HCT116 (cell line): ENCODE measurements around the gene SYCP3. TPM values are rescaled to one million over a fixed set of nuclear protein-coding genes. Genes with fewer than 3 reads are reported as not detected.

Source experiments
- ATAC-seq: fragments of 200-7000 bp; cut with Tn5 transposase; 2 replicates; pipeline ENCODE4 v1.9.1; 2020; ENCODE audit warnings: mild to moderate bottlenecking, moderate library complexity
- BruUV-seq: library from RNA; stranded (reverse); fragments of 400-500 nt; replicated peaks from 2 replicates; lab custom pipeline; 2021; lab: Mats Ljungman, UMichigan
- CTCF ChIA-PET: fragments of 300-600 bp; sonication (Branson Sonifier 250); formaldehyde crosslinking; loops from one replicate; lab custom pipeline; 2021; ENCODE audit warnings: antibody characterized with exemption; lab: Charles Lee
- POLR2A ChIA-PET: fragments of 300-600, 350-600 bp; sonication (Branson Sonifier 250); formaldehyde crosslinking; loops from one replicate; lab custom pipeline; 2021; ENCODE audit warnings: antibody characterized with exemption; lab: Charles Lee
- RAD21 ChIA-PET, 2 experiments: fragments of 300-600 bp; sonication (Branson Sonifier 250); formaldehyde crosslinking; loops; one replicate each; lab custom pipeline; 2023; ENCODE audit warnings: low total read pairs in 2 of 2; ENCODE audit not compliant: uncharacterized antibody in 2 of 2, unreplicated experiment in 2 of 2, low non-redundant PET in 1 of 2; lab: Charles Lee
- DNase-seq: peaks from one replicate; pipeline ENCODE4 v3.0.0-alpha.2; 2010; ENCODE audit warnings: low read depth, low spot score
- H2AFZ ChIP-seq: fragments of 200-600 bp; shearing (Covaris generic), sonication (generic); 2 replicates; pipeline ENCODE4 v1.6.1; 2017; ENCODE audit warnings: low read depth, mixed run types, mixed read lengths, antibody characterized with exemption, low read length; ENCODE audit not compliant: poor library complexity, severe bottlenecking
- H3K27ac ChIP-seq: 2 replicates; pipeline ENCODE4 v1.5.1; 2012; ENCODE audit warnings: low read depth, low read length
- H3K27me3 ChIP-seq: fragments of 200-600 bp; sonication (generic); 2 replicates; pipeline ENCODE4 v1.6.1; 2016; ENCODE audit warnings: mixed run types, low read length, mixed read lengths; ENCODE audit not compliant: insufficient read depth
- H3K36me3 ChIP-seq, 2 experiments: fragments of 200-500 bp in 1 of 2; fragments of 200-600 bp in 1 of 2; sonication (Bioruptor generic) in 1 of 2; sonication (generic) in 1 of 2; 2 replicates each; pipeline versions ENCODE4 v1.5.1 to v1.6.1; 2014 to 2016; ENCODE audit warnings: low read length in 2 of 2, inconsistent platforms in 1 of 2, mixed read lengths in 1 of 2, mixed run types in 1 of 2; ENCODE audit not compliant: insufficient read depth in 2 of 2, control insufficient read depth in 1 of 2
- H3K4me1 ChIP-seq, 2 experiments: fragments of 200-600 bp in 1 of 2; sonication (generic) in 1 of 2; 2 replicates each; pipeline versions ENCODE4 v1.5.1 to v1.6.1; 2012 to 2017; ENCODE audit warnings: low read length in 2 of 2, inconsistent platforms in 1 of 2, mild to moderate bottlenecking in 1 of 2, mixed read lengths in 1 of 2, mixed run types in 1 of 2, moderate library complexity in 1 of 2; ENCODE audit not compliant: insufficient read depth in 2 of 2, control insufficient read depth in 1 of 2
- H3K4me2 ChIP-seq: fragments of 200-600 bp; sonication (generic); 2 replicates; pipeline ENCODE4 v1.6.1; 2017; ENCODE audit warnings: mixed run types, low read length, mixed read lengths
- H3K4me3 ChIP-seq, 2 experiments: fragments of 200-600 bp in 1 of 2; sonication (generic) in 1 of 2; replicated peaks in 1 of 2; 2 replicates each; pipeline ENCODE4 v1.5.1; 2011 to 2016; ENCODE audit warnings: low read length in 2 of 2, control low read depth in 1 of 2, low read depth in 1 of 2, mild to moderate bottlenecking in 1 of 2, mixed read lengths in 1 of 2, mixed run types in 1 of 2
- H3K79me2 ChIP-seq: fragments of 200-600 bp; sonication (generic); 2 replicates; pipeline ENCODE4 v1.6.1; 2017; ENCODE audit warnings: mild to moderate bottlenecking, mixed run types, low read length, moderate library complexity, mixed read lengths; ENCODE audit not compliant: insufficient read depth
- H3K9ac ChIP-seq: fragments of 200-600 bp; sonication (generic); 2 replicates; pipeline ENCODE4 v1.6.1; 2016; ENCODE audit warnings: low read length, mixed read lengths
- H3K9me2 ChIP-seq: fragments of 200-600 bp; sonication (generic), shearing (Covaris generic); 2 replicates; pipeline ENCODE4 v1.6.1; 2017; ENCODE audit warnings: mixed run types, mild to moderate bottlenecking, moderate library complexity; ENCODE audit not compliant: insufficient read depth
- H3K9me3 ChIP-seq, 2 experiments: fragments of 200-500 bp in 1 of 2; fragments of 200-600 bp in 1 of 2; sonication (Bioruptor generic) in 1 of 2; sonication (generic) in 1 of 2; 2 replicates each; pipeline ENCODE4 v1.6.1; 2014 to 2017; ENCODE audit warnings: low read length in 2 of 2, mixed read lengths in 2 of 2, inconsistent platforms in 1 of 2, low read depth in 1 of 2, mild to moderate bottlenecking in 1 of 2, mixed run types in 1 of 2, moderate library complexity in 1 of 2; ENCODE audit not compliant: control insufficient read depth in 1 of 2, insufficient read depth in 1 of 2
- H4K20me1 ChIP-seq: fragments of 200-600 bp; sonication (generic), shearing (Covaris generic); 2 replicates; pipeline ENCODE4 v1.6.1; 2017; ENCODE audit warnings: mixed run types, mild to moderate bottlenecking, moderate library complexity; ENCODE audit not compliant: insufficient read depth
- CBX3 ChIP-seq: IDR thresholded peaks from 2 replicates; pipeline ENCODE4 v1.6.1; 2012; ENCODE audit warnings: low read depth
- CEBPB ChIP-seq: IDR thresholded peaks from 2 replicates; pipeline ENCODE4 v1.6.1; 2012; ENCODE audit warnings: low read depth
- ELF1 ChIP-seq: IDR thresholded peaks from 2 replicates; pipeline ENCODE4 v1.6.1; 2012; ENCODE audit warnings: low read depth, borderline replicate concordance
- EZH2 ChIP-seq: fragments of 200-600 bp; sonication (generic); IDR thresholded peaks from 2 replicates; pipeline ENCODE4 v1.6.1; 2017; ENCODE audit warnings: antibody characterized with exemption, mixed run types
- EZH2phosphoT487 ChIP-seq: fragments of 200-600 bp; IDR thresholded peaks from 2 replicates; pipeline ENCODE4 v1.6.1; 2018; ENCODE audit warnings: antibody characterized with exemption, borderline replicate concordance
- FOSL1 ChIP-seq: IDR thresholded peaks from 2 replicates; pipeline ENCODE4 v1.6.1; 2012; ENCODE audit warnings: low read depth
- JUND ChIP-seq: IDR thresholded peaks from 2 replicates; pipeline ENCODE4 v1.6.1; 2012
- POLR2A ChIP-seq: IDR thresholded peaks from 2 replicates; pipeline ENCODE4 v1.7.0; 2011; ENCODE audit warnings: borderline replicate concordance; ENCODE audit not compliant: insufficient read depth, insufficient read length; ENCODE audit errors: extremely low read depth
- POLR2AphosphoS5 ChIP-seq: IDR thresholded peaks from 2 replicates; pipeline ENCODE4 v1.6.1; 2011; ENCODE audit warnings: mild to moderate bottlenecking, low read depth, low read length, moderate library complexity
- SIN3A ChIP-seq: IDR thresholded peaks from 2 replicates; pipeline ENCODE4 v1.6.1; 2012; ENCODE audit warnings: low read depth
- SP1 ChIP-seq: IDR thresholded peaks from 2 replicates; pipeline ENCODE4 v1.6.1; 2012; ENCODE audit warnings: low read depth
- SRF ChIP-seq: IDR thresholded peaks from 2 replicates; pipeline ENCODE4 v1.6.1; 2012; ENCODE audit warnings: low read depth
- TCF7L2 ChIP-seq: IDR thresholded peaks from 2 replicates; pipeline ENCODE4 v1.7.0; 2011; ENCODE audit warnings: borderline replicate concordance, inconsistent platforms; ENCODE audit not compliant: insufficient read depth, insufficient read length; ENCODE audit errors: extremely low read depth
- YY1 ChIP-seq: IDR thresholded peaks from 2 replicates; pipeline ENCODE4 v1.6.1; 2011; ENCODE audit warnings: low read length, low read depth, moderate library complexity, mild to moderate bottlenecking; ENCODE audit not compliant: insufficient replicate concordance; ENCODE audit errors: extremely low read depth
- ZFX ChIP-seq: fragments of 450-650 bp; IDR thresholded peaks from 2 replicates; pipeline ENCODE4 v1.6.1; 2017
- ZNF274 ChIP-seq: fragments of 200-500 bp; sonication (Bioruptor generic); IDR thresholded peaks from 2 replicates; pipeline ENCODE4 v1.6.1; 2014; ENCODE audit warnings: mild to moderate bottlenecking, low read depth, low read length, inconsistent platforms
- intact Hi-C: fragments of 100-400 bp; cut with micrococcal nuclease; formaldehyde crosslinking; loops from 2 replicates; pipeline ENCODE4 v1.10.0; 2022
- total RNA-seq: library from RNA; stranded (reverse); gene quantifications from one replicate; pipeline ENCODE4 v1.2.1, GENCODE V29; 2021; ENCODE audit not compliant: unreplicated experiment
- TF ChIP-seq, protein P1 (sequence below): IDR thresholded peaks from 2 replicates; pipeline ENCODE4 v1.6.1; 2011; ENCODE audit warnings: mild to moderate bottlenecking, low read length, moderate library complexity; ENCODE audit not compliant: insufficient replicate concordance; ENCODE audit errors: extremely low read depth
- TF ChIP-seq, protein P2 (sequence below): IDR thresholded peaks from 2 replicates; pipeline ENCODE4 v1.6.1; 2012
- TF ChIP-seq, protein P3 (sequence below): IDR thresholded peaks from 2 replicates; pipeline ENCODE4 v1.6.1; 2012
- TF ChIP-seq, protein P4 (sequence below), 3 experiments: fragments of 200-600 bp in 1 of 3; sonication (generic) in 1 of 3; IDR thresholded peaks in 2 of 3; conservative IDR thresholded peaks in 1 of 3; 2 replicates each; pipeline ENCODE4 v1.5.1; 2012 to 2017; ENCODE audit warnings: low read depth in 2 of 3, low read length in 2 of 3, antibody characterized with exemption in 1 of 3, borderline replicate concordance in 1 of 3, control low read depth in 1 of 3, mild to moderate bottlenecking in 1 of 3, mixed read lengths in 1 of 3, mixed run types in 1 of 3, moderate library complexity in 1 of 3; ENCODE audit not compliant: insufficient read depth in 1 of 3

The SYCP3 gene
- total RNA-seq, 1 experiment from 2014 or later: not detected

DNA sequence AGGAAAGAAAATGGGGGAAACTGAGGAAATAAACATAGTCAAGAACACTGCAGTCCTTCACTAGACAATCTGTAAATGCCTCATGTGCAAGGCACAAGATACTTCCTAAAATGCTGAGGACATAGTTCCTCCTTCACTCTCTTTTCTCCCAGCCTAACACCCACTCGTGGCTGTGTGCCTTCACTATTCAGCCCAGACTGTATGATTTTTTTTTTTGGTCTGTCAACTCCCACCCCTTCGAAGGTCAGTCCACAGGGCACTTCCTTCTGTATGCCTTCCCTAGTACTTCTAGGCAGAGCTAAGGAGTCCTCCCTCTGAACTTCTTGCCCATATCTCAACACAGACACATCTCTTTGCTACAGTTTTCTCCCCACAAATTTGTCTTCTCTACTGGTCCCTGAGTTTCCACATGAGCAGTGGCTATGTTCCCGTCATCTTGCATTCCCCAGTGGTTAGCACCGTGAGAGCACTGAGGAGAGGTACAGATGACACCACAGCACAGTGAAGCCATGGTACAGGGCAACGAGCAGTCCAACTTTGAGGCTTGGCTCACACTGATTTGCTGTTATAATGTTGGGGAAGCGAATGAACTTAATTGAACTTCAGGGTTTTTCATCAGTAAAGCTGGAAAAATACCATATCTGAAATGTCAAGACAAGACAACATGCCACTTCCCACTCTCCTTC, 24.1 kb upstream of the SYCP3 start:
- Histone ChIP-seq H3K9ac (no peak overlapping the region), H3K4me1 (no peaks in the 10 kb centered on the region), H3K4me3 (no peak overlapping the region), H3K27ac (no peak overlapping the region), H3K79me2 (no peaks in the 10 kb centered on the region), H3K9me3 (no peaks in the 10 kb centered on the region), H2AFZ (no peak overlapping the region), H3K4me2 (no peak overlapping the region), H3K9me2 (no peaks in the 10 kb centered on the region), H3K36me3 (peaks cover 0 to 10% of the 10 kb centered on the region in 2 experiments; a peak in 1 of 4 replicates), H3K27me3 (no peaks in the 10 kb centered on the region), H4K20me1 (no peaks in the 10 kb centered on the region)
- no peak for ATAC-seq
- ChIA-PET POLR2A (interaction anchor here (1.3 kb wide), 1 partner anchor 10 kb away, joined by 3 read pairs; no protein-coding TSS in a partner anchor), CTCF (interaction anchor here (1.5 kb wide), 1 partner anchor 10 kb away, joined by 4 read pairs; no protein-coding TSS in a partner anchor), RAD21 (no interaction called here)
- intact Hi-C loops: no loop called here
- no TSS peak for BruUV-seq
- DNase-seq: no peak
- no peak for TF ChIP-seq POLR2A
- TF ChIP-seq JUND: no peak
- no peak for TF ChIP-seq SIN3A
- no peak for TF ChIP-seq CBX3
- TF ChIP-seq YY1: no peak
- no peak for TF ChIP-seq TCF7L2
- TF ChIP-seq EZH2phosphoT487: no peak
- TF ChIP-seq, protein P1, sequence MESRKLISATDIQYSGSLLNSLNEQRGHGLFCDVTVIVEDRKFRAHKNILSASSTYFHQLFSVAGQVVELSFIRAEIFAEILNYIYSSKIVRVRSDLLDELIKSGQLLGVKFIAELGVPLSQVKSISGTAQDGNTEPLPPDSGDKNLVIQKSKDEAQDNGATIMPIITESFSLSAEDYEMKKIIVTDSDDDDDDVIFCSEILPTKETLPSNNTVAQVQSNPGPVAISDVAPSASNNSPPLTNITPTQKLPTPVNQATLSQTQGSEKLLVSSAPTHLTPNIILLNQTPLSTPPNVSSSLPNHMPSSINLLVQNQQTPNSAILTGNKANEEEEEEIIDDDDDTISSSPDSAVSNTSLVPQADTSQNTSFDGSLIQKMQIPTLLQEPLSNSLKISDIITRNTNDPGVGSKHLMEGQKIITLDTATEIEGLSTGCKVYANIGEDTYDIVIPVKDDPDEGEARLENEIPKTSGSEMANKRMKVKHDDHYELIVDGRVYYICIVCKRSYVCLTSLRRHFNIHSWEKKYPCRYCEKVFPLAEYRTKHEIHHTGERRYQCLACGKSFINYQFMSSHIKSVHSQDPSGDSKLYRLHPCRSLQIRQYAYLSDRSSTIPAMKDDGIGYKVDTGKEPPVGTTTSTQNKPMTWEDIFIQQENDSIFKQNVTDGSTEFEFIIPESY: no peak
- TF ChIP-seq SP1: no peak
- no peak for TF ChIP-seq POLR2AphosphoS5
- TF ChIP-seq, protein P2, sequence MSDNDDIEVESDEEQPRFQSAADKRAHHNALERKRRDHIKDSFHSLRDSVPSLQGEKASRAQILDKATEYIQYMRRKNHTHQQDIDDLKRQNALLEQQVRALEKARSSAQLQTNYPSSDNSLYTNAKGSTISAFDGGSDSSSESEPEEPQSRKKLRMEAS: no peak
- no peak for TF ChIP-seq ELF1
- no peak for TF ChIP-seq ZFX
- no peak for TF ChIP-seq SRF
- no peak for TF ChIP-seq EZH2
- TF ChIP-seq CEBPB: no peak
- no peak for TF ChIP-seq FOSL1
- no peak for TF ChIP-seq ZNF274
- TF ChIP-seq, protein P3, sequence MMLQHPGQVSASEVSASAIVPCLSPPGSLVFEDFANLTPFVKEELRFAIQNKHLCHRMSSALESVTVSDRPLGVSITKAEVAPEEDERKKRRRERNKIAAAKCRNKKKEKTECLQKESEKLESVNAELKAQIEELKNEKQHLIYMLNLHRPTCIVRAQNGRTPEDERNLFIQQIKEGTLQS: no peak
- TF ChIP-seq, protein P4, sequence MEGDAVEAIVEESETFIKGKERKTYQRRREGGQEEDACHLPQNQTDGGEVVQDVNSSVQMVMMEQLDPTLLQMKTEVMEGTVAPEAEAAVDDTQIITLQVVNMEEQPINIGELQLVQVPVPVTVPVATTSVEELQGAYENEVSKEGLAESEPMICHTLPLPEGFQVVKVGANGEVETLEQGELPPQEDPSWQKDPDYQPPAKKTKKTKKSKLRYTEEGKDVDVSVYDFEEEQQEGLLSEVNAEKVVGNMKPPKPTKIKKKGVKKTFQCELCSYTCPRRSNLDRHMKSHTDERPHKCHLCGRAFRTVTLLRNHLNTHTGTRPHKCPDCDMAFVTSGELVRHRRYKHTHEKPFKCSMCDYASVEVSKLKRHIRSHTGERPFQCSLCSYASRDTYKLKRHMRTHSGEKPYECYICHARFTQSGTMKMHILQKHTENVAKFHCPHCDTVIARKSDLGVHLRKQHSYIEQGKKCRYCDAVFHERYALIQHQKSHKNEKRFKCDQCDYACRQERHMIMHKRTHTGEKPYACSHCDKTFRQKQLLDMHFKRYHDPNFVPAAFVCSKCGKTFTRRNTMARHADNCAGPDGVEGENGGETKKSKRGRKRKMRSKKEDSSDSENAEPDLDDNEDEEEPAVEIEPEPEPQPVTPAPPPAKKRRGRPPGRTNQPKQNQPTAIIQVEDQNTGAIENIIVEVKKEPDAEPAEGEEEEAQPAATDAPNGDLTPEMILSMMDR (IDR thresholded peaks at IDR 0.05 in 2 of 3, conservative IDR thresholded peaks at IDR 0.05 in 1 of 3; ENCODE audit: borderline replicate concordance in 1 of 3, insufficient read depth in 1 of 3, low read depth in 2 of 3, low read length in 2 of 3): no peak
- TF ChIP-seq, all 23 proteins: peak for 0
